NCI-H187 treated with DMSO at 0.1 percent for 48 hours (cell line): ENCODE measurements around the gene FAM43B.

Experiments used
- DNase-seq: peaks from one replicate; lab custom pipeline; 2025; lab: John Stamatoyannopoulos, UW

FAM43B gene

DNA sequence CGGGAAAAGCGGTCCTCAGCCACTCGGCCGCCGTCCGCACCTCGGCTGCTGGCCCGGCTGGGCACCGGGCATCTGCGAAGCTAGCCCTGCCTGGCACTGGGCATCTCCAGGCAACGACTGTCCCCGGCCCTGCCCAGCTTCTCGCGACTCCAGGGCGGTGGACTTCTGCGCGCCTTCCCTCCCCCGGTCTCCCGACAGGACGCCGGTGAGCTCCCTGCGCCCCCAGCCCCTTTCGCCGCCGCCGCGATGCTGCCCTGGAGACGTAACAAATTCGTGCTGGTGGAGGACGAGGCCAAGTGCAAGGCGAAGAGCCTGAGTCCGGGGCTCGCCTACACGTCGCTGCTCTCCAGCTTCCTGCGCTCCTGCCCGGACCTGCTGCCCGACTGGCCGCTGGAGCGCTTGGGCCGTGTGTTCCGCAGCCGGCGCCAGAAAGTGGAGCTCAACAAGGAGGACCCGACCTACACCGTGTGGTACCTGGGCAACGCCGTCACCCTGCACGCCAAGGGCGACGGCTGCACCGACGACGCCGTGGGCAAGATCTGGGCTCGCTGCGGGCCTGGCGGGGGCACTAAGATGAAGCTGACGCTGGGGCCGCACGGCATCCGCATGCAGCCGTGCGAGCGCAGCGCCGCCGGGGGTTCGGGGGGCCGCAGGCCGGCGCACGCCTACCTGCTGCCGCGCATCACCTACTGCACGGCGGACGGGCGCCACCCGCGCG lies 514 bp downstream of the FAM43B start:
- no peak for DNase-seq

DNA sequence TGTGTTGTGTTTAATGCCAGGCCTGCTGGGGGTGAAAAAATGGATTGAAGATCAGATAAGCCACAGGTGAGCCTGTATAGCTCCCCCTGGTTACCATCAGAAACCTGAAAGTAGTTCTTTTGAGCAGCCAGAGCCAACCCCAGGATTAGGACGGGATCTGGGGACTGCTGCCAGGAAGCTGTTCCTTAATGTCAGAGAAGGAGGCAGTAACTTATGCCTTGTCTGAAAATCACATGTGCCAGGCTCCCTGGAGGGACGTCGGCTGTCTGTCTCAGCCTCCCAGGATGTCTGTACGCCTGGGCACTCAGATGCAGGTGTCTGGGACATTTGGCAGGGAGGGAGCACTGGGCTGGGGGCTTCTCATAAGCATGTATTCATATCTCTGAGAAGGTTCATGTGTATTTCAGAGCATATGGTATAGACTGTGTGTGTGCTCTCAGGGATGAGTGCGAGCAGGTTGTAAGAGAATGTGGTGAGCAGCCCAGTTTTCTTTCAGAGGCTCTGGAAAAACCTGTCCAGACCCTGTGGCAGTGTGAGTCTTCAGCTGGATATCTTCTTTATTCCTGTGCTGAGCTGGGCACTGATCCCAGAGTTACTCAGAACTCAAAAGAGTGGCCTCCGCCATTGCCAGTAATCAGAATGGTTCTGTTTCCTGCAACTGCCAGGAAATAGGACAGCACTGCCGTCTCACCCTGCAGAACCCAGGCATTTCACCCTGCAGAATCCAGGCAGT lies 2.8 kb downstream of the FAM43B start:
- DNase-seq: no peak

DNA sequence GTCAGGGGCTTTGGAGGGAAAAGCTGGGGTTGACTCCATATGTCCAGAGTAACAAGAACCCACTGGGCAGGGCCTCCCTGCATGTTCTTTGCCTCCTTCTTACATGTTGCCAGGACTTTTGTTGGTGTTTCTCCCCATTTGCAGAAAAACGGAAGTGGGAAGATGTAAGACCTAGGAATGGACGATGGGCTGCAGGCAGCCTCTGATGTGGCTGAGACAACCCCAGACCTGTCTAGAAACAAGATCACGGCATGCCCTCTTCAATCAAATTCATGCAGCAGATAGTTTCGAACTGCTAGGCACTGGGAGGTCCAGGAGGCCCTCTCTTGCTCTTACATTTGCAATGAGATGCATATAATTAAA lies 3.4 kb downstream of the FAM43B start:
- DNase-seq: no peak

DNA sequence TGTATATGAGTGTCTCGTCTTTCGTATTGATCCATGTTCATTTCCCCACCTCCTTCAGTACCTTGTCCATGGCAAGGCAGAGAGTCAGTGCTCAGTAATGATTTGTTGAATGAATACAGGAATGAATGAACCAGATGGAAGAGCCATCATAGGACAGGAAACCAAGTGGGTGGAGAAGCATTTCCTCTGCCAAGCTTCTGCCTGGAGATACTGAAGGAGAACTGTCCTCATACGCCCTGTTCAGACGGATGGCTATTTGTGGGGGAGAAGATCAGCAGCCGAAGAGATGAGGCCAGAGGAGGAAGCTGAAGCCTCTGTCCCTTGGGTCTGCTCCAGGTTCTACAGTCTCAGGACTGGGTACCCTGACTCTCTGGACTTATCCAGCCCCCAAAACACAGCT lies 5.8 kb downstream of the FAM43B start:
- no peak for DNase-seq

DNA sequence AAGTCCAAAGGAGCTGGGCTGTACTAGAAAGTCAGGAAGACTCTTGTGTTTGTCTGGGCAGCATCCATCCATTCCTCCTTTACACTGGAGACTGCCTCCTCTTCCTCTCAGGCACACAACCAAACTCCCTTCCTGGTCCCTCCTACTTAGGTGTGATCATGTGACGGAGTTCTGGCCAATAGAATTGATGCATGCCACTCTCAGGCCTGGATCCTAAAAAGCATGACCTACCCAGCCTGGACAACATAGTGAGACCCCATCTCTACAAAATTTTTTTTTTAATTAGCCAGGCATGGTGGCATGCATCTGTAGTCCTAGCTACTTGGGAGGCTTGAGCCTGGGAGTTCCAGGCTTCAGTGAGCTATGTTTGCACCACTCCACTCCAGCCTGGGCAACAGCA lies 8.6 kb downstream of the FAM43B start:
- no peak for DNase-seq

DNA sequence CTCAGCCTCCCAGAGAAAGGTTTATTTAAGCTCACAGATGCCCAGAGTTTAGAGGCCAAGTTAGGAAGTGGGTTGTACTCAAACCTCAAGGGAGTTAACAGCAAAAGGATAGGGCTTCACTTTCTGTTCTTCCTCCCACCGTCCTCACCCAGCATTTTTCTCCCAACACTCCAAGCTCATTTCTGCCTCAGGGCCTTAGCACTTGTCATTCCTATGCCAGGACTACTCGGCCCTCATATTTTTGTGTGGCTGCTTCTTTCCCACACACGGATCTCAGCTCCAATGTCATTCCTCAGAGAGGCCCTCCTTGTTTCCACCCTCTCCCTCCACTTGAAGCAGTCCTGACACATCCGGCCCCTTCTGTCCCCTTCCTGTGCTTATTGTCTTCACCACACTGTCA lies 12.9 kb downstream of the FAM43B start:
- no peak for DNase-seq

DNA sequence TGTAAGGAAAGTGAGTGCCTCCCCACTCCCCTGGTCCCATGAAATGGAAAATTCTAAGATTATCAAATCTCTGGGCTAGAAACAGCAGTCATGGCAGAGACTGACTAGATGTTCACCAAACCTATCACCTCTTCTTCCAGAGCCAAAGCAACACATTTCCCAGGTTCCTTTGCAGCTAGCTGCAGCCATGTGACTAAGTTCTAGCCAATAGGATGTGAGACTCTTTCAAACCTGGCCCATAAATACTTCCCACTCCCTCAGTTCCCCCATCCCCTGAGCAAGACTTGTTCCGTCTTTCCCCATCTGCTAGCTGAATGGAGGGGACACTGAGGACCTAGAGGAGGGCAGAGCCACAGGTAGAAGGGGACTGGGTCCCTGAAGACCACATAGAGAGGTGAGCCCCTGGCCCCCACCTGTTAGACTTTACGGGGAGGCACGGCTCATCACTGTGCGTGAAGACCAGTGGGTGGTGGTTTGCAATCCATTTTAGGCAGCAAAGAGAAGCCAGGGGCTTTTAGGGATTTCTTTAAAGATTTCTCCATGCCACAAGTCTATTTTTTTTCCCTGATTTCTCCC lies 17.2 kb downstream of the FAM43B start:
- no peak for DNase-seq

DNA sequence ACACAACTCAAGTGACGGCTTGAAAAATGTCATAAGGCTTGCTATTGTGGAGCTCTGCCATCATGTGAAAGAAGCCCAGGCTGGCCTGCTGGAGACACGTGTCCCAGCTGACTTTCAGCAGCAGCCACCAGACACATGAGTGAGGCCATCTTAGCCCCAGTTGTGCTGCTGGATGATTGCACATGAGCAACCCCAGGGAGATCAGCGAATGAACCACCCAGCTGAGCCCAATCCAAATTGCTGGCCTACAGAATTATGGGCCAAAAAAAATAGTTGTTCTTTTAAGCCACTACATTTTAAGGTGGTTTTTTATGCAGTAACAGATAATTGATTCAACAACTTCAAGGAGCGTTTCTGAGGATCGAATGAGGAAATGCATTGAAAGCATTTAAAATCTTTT lies 19.1 kb downstream of the FAM43B start:
- no peak for DNase-seq

DNA sequence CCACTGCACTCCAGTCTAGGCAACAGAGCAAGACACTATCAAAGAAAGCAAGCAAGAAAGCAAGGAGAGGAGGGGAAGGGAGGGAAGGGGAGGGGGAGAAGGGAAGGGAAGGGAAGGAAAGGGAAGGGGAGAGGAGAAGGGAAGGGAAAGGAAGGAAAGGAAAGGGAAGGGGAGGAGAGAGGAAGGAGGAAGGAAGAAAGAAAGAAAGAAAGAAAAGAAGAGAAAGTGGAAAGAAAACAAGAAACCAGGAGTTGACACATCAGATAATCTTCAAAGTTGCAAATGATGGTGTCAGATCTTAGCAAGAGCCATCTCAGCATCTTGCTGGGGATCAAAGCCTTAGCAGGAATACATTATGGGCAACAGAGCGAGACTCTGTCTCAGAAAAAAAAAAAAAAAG lies 21.6 kb downstream of the FAM43B start:
- DNase-seq: no peak

DNA sequence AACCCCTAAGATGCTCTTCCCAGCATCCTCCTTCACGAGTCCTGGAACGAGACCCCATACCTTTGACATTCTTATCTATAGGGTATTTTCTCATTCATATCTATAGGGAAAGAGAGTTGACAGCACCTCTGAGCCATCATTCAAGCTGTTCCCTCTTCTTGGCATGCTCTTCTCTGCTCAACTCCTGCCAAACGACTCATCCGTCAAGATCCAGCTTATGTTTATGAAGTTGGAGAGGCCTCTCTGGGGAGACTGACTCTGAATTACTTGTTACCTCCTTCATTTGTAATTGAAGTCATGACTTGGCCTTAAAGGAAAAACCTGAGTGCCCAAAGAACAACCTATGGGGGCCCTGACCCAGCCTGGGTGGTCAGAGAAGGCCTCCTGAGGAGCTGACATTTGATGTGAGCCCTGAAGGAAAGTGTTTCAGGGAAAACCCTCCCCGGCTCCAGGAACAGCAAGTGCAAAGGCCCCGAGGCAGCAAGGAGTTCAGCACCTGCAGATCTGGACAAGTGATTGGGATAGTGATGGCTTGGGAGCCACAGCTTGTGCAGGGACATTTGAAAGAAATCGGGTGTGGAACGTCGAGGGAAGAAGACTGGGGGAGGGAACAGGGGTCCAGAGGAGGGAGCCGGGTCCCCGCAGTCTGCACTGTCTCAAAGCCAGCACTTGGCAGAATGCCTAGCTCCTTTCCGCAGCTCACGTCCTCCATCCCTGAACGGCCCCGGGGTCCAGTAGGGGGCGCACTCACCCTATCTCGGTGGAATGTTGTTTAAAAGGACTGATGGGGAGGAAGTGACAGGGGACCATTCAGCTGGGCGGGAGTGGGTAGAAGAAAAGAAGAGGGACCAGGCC lies 22.5 kb downstream of the FAM43B start:
- DNase-seq: no peak

DNA sequence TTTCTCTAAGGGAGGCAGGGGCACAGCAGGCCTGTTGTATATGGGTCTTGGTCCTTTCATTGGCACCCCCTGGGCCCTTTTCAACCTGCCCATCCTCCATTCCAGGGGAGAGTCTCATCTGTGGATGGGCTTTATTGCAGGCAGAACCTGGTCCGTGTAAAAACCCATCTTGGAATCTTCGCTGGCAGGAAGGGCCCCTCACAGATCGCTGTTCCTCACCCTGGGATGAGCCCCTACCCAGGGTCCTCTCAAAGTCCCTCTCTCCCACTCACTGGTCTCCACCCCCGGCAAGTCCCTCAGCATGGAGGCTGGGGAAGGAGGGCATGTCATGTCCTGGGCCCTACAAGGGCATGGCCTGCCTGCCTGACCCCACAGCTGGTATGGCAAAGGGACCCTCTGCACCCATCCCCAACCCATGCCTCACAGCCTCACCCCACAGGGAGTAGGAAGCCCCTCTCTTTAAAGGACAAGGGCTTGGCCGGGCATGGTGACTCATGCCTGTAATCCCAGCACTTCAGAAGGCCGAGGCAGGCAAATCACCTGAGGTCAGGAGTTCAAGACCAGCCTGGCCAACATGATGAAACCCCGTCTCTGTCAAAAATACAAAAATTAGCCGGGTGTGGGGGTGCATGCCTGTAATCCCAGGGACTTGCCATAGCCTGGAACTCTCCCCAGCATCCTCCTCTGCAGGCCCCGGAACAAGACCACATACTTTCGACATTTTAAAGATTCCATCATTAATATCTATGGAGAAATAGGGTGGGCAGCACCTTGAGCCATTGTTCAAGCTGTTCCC lies 23.4 kb downstream of the FAM43B start:
- DNase-seq: no peak

DNA sequence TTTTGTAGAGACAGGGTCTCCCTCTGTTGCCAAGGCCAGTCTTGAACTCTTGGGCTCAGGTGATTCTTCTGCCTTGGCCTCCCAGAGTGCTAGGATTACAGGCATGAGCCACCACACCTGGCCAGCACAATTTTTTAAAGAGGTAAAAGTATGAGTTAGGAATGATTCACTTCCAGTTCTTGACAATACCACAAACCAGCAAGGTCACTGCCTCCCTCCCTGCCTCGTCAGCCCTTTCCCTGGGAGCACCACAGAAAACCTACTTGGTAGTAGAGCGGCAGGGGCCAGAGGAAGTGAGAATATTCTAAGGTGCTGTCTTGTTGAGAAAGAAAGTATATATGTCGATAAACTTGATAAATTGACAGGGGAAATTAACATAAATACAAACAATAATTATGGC lies 25.7 kb downstream of the FAM43B start:
- no peak for DNase-seq

DNA sequence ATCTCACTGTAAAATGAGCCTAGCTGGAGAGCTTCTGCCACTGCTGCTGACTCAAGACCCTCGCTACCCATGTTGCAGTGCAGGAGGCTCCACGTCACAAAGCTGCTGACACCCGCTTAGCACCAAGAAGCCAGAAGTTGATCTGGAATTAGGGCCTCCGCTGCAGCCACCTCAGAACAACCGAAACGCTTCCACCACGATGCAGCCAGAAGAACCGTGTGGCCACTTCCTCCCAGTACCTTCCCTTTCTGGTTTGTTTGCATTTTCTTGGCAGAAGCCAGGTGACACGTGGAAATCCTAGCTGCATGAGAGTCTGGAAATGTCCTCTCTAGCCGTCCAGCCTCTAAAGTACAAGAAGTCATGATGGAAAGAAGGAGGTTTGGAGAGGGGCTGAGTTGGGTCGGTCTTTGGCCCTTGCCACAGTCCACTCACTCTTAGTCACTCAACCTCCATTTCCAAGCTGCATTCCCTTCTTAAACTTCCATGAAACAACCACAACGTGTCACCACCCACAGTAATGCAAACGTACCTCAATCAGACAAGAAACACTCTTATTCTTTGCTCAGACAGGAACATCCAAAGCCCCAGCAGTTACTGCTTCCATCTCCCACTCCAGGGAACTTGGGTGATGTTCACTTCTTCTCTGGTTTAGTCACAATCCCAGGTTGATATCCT lies 26.5 kb downstream of the FAM43B start:
- no peak for DNase-seq

DNA sequence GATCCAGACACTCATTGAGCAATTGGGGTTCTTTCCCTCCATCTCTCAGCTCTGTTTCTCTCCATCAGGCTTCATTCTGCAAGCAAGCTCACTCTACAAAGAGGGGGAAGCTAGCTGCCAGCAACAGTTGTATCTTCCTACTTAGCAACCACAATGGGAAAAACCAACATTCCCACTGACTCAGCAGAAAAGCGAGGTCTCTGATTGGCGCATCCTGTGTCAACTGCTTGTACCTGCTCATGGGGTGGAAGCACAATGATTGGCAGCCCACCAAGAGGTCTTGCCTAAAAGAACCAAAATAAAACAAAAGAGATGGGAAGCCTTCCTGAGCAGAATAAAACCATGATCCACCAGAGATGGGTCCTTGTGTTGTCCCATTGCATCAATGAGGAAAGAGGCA lies 32.5 kb downstream of the FAM43B start:
- no peak for DNase-seq

DNA sequence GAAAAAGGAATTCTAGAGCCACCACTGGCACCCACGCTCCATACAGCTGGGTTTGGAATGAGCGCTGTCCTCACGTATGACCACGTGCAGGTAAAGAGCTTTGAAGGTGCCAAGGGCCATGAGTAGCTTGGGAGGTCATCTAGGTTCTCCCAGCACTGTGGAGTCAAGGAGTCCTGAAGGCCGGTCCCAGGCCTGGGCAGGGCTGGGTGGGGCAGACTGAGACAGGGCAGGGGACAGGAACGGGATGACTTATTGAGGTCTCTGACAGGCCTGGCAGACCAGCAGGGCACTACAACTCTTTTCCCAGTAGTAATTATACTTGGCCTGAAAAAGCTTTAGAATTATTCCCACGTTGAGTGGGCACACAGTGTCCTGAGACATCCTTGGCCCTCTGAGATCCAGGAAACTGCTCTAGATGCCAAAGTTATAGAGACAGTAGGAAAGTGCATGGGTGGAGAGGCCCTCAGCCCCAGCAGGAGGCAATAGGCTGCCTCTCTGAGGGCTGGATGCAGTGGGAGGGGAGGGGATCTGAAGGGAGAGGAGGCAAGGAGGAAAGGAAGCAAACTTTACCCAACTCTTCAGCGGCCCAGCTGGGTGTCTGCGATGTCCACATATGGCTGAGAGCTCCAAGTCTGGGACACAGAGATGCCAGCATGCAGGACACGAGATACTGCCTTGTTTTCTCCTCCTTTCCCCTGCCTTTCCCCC lies 34.7 kb downstream of the FAM43B start:
- DNase-seq: no peak

DNA sequence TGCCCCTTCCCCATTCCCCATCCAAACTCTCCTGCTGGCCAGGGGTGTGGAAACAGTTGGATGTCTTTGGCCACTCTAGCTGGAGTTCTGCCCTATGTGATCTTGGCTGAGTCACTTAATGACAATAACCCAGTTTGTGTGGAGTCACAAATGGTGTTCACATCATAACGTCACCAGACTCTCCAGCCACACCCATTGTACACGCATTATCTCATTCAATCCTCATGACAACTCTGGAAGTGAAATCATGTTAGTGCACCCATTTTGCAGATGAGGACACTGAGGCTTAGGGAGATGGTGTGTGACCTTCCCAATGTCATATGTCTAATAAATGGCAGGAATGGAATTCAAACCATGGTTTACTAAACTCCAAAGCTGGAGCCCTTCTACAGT lies 35.3 kb downstream of the FAM43B start:
- DNase-seq: no peak

DNA sequence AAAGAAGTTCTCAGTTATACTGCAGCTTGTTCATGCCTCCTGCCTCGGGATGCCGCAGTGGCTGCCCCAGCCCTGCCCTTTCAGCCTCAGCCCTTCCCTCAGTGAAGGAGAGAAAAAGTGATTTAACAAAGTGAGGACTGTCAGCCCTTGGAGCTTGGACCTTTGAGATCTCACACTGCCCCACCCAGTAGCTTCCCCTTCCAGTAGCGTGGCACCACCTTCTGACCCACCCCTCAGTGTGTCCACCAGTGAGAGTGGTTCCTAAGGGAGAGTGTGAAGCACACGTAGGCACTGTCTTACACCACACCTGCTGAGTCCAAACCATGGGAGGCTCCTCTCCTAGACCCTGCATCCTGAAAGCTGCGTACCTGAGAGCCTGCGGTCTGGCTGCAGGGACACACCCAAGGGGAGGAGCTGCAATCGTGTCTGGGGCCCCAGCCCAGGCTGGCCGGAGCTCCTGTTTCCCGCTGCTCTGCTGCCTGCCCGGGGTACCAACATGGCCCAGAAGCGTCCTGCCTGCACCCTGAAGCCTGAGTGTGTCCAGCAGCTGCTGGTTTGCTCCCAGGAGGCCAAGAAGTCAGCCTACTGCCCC lies 36.4 kb downstream of the FAM43B start, which contains the start of gene CDA:
TSS of gene CDA (plus strand) at position 464 of the 592 bp plus-strand sequence. CDS start at position 497, 33 bp downstream.
- DNase-seq: no peak

DNA sequence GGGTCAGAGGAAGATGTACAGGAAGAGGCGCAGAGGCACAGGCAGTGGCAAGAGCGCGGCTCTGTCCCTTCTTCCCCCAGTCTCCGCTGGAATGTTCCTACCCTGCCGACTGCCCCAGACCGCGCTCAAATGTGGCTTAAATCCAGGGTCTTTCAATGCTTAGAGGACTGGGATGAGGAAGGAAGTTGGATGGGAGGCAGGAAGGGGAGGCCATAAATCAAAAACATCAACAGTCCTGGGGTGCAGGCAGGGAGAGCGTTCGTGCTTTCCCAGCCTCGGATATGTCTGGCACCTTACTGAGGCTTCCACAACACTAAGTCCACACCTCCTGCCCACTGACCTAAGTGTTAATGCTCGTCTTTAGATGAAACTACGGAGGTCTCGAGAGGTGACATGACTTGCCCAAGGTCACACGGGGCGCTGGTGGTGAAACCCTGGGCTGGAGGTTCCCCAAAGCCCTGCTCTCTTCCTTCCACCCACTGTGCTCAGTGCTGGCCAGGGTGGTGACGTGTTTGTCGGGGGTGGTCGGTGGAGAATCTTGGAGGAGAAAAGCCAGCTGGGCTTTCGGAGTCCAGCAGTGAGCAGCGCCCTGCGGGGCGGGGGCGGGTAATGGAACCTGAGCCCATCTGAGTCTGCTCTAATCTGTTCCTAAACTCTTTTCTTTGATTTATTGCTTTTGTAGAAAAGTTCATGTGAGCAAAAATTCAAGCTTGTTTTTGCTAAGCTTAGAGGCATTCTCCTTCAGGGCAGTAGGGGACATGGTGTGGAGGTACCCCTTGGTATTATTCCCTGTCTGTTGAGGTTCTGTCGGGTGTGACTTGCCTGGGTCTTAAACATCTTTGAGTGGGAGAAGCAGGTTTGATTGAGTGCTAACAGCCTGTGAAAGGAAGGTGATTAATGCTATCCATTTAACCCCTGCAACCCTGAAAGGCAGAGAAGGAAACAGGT lies 37.2 kb downstream of the FAM43B start:
- DNase-seq: no peak

DNA sequence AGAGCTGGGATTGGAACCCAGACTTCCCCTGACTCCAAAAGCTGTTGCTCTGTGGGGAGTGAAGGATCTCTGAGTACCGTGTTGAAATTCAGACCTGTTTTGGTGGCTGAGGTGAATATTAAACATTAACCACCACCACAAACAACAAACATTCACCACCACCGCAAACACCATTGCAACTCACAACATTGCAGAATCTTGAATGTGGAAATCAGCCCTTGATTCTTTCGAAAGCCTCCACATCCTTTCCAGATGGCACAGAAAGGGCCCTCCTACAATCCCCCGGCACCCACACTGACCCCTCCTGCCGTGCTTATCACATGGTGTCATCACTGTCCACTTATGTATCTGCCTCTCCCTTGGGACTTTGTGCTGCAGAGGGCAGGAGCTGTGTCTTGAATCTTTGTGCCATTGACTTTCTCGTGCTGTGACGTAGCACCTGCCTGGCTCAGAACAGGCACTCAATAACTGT lies 38.0 kb downstream of the FAM43B start:
- no peak for DNase-seq
